ENCODE results near the gene MOSPD3.

DNA sequence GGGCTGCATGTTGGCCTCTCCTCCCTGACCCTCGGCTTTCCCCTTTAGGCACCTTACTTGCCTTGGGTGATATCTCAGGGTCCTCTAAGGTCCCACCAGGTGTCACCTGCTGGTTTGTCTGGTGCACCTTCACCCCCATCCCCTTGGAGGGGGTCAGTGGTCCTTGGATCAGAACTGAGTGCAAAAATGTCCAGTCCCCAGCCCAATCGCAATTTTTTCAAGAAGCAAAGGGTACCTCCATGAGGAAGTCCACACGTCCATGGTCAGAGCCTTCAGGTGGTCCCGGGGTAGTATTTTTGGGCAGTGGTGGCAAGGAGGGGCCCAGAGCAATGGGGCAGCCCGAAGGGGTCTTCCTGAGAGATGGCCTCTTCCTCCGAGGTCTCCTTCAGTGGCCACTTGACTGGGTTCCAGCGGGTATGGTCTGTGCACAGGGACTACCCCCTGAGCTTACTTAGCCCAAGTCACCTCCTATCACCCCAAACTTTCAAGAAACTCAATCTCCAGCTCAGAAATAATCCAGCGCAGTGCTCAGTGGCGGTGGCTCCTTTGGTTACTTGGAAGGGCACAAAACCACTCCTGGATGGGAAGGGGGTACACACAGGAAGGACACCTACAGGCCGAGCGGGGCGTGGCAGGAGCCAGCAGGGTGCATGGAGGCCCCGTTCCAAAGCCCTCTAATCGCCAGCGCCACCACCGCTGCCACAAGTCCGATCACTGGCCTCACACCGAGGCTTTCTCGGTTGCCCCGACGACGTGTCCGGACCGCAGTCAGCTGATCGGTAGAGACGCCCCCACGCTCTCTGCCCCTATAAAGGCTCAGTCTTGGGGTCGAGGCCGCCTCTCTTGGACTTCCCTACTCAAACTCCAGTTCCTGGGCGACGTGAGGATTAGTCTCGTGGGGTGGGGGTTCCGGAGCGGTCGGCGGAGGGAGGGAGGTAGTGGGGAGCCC, 43.2 kb upstream of the MOSPD3 start:
- TF ChIP-seq POLR2AphosphoS5 (IDR thresholded peaks at IDR 0.05), result no peak
- no peak for TF ChIP-seq EP300 (IDR thresholded peaks at IDR 0.05)
- TF ChIP-seq POLR2A (IDR thresholded peaks at IDR 0.05), result no peak

Measured in upper lobe of left lung (tissue), 4 donors.